Prostate gland (tissue), 2 donors: Measurements from ENCODE around the gene C11orf91.

Experiments used
- POLR2A ChIP-seq: fragments of 450-650 bp; IDR thresholded peaks from one replicate; pipeline ENCODE4 v1.6.1; 2016; ENCODE audit warnings: antibody characterized with exemption, mild to moderate bottlenecking
- POLR2AphosphoS5 ChIP-seq: sonication (generic); formaldehyde crosslinking; IDR thresholded peaks from one replicate; pipeline ENCODE4 v1.6.1; 2017; ENCODE audit warnings: antibody characterized with exemption
- TF ChIP-seq, protein P1 (sequence below), 4 experiments: fragments of 200-600 bp in 2 of 4; fragments of 450-650 bp in 2 of 4; sonication (generic) in 2 of 4; IDR thresholded peaks; 1 replicate in 3 of 4; 2 replicates in 1 of 4; pipeline ENCODE4 v1.5.1; 2016 to 2019; ENCODE audit warnings: antibody characterized with exemption in 4 of 4, mild to moderate bottlenecking in 2 of 4, moderate library complexity in 2 of 4

DNA sequence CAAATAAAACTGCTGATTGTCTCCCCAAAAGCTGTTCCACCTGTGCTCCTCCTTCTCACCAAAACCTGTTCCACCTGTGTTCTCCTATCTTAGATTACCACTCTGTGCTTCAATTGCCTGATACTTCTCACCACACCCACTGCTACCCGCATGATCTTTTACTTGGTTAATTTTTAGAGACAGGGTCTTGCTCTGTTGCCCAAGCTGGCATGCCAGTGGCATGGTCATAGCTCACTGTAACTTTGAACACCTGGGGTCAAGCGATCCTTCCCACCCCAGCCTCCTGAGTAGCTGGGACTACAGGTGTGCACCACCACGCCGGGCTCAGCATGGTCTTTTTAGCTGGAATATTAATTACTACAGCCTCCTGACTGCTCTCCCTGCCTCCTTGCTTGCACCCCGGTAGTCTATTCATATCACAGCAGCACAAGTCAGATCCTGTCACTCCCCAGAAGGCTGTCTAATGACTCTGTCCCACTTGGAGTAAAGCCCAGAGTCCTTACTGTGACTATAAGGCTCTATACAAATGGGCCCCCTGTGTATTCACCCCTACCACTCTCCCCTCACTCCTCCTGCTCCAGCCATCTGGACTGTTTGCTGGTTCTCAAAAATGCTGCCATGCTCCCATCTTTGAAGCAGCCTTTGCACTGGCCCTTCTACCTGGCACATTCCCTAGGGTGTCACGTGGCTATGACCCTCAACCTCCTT lies 3.5 kb downstream of the C11orf91 start:
- TF ChIP-seq, protein P1, sequence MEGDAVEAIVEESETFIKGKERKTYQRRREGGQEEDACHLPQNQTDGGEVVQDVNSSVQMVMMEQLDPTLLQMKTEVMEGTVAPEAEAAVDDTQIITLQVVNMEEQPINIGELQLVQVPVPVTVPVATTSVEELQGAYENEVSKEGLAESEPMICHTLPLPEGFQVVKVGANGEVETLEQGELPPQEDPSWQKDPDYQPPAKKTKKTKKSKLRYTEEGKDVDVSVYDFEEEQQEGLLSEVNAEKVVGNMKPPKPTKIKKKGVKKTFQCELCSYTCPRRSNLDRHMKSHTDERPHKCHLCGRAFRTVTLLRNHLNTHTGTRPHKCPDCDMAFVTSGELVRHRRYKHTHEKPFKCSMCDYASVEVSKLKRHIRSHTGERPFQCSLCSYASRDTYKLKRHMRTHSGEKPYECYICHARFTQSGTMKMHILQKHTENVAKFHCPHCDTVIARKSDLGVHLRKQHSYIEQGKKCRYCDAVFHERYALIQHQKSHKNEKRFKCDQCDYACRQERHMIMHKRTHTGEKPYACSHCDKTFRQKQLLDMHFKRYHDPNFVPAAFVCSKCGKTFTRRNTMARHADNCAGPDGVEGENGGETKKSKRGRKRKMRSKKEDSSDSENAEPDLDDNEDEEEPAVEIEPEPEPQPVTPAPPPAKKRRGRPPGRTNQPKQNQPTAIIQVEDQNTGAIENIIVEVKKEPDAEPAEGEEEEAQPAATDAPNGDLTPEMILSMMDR (IDR thresholded peaks at IDR 0.05) = no peak
- TF ChIP-seq POLR2AphosphoS5 (no peak), POLR2A (no peak)
